Peyer's patch (tissue), 4 donors: Measurements from ENCODE around the gene ACKR2.

Source experiments
- POLR2A ChIP-seq, 2 donors: fragments of 450-650 bp; IDR thresholded peaks; one replicate each; pipeline ENCODE4 v1.5.1; 2017; ENCODE audit warnings: antibody characterized with exemption in 2 of 2, mild to moderate bottlenecking in 2 of 2, moderate library complexity in 2 of 2
- TF ChIP-seq, protein P1 (sequence below), 6 experiments: fragments of 450-650 bp in 4 of 6; fragments of 200-600 bp in 2 of 6; sonication (generic) in 1 of 6; IDR thresholded peaks; one replicate each; pipeline ENCODE4 v1.5.1; 2017 to 2019; ENCODE audit warnings: antibody characterized with exemption in 6 of 6, mild to moderate bottlenecking in 3 of 6, moderate library complexity in 1 of 6

DNA sequence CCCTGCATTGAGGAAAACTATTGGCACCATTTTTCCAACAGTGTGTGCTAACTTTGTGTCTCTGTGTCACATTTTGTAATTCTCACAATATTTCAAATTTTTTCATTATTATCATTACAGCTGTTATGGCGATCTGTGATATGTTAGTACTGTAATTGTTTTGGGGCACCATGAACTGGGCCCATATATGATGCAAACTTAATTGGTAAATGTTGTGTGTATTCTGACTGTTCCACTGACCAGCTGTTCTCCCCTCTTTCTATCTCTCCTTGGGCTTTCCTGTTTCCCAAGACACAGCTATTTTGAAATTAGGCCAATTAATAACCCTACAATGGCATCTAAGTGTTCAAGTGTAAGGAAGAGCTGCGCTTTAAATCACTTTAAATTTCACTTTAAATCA, 68.6 kb downstream of the ACKR2 start:
- TF ChIP-seq, protein P1, sequence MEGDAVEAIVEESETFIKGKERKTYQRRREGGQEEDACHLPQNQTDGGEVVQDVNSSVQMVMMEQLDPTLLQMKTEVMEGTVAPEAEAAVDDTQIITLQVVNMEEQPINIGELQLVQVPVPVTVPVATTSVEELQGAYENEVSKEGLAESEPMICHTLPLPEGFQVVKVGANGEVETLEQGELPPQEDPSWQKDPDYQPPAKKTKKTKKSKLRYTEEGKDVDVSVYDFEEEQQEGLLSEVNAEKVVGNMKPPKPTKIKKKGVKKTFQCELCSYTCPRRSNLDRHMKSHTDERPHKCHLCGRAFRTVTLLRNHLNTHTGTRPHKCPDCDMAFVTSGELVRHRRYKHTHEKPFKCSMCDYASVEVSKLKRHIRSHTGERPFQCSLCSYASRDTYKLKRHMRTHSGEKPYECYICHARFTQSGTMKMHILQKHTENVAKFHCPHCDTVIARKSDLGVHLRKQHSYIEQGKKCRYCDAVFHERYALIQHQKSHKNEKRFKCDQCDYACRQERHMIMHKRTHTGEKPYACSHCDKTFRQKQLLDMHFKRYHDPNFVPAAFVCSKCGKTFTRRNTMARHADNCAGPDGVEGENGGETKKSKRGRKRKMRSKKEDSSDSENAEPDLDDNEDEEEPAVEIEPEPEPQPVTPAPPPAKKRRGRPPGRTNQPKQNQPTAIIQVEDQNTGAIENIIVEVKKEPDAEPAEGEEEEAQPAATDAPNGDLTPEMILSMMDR (IDR thresholded peaks at IDR 0.05), result no peak
- no peak for TF ChIP-seq POLR2A (IDR thresholded peaks at IDR 0.05)
